ENCODE data around the gene RUNX1.

DNA sequence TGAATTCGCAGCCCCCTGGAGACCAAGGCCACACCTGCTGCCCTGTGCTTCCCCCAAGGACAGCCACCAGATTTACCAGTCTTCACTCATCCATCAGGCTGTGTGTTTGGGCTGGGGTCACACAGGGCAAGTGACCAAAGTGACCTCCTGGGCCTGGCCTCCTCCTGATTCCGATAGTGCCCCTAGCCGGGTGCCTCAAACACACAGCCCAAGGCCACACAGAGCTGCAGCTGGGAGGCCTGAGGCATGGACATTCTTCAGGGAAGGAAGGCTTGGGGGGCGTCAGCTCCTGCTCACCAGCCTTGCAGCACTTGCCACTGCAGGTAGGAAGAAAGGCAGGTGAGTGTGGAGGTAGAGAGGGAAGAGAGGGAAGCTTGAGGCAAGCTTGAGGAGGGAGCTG, 181.3 kb downstream of the RUNX1 start:
- no peak for TF ChIP-seq POLR2A (IDR thresholded peaks at IDR 0.05; ENCODE audit: extremely low read depth, insufficient read length)
- TF ChIP-seq, protein P1, sequence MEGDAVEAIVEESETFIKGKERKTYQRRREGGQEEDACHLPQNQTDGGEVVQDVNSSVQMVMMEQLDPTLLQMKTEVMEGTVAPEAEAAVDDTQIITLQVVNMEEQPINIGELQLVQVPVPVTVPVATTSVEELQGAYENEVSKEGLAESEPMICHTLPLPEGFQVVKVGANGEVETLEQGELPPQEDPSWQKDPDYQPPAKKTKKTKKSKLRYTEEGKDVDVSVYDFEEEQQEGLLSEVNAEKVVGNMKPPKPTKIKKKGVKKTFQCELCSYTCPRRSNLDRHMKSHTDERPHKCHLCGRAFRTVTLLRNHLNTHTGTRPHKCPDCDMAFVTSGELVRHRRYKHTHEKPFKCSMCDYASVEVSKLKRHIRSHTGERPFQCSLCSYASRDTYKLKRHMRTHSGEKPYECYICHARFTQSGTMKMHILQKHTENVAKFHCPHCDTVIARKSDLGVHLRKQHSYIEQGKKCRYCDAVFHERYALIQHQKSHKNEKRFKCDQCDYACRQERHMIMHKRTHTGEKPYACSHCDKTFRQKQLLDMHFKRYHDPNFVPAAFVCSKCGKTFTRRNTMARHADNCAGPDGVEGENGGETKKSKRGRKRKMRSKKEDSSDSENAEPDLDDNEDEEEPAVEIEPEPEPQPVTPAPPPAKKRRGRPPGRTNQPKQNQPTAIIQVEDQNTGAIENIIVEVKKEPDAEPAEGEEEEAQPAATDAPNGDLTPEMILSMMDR (IDR thresholded peaks at IDR 0.05; ENCODE audit: low read depth, low read length) = no peak
- TF ChIP-seq, protein P2, sequence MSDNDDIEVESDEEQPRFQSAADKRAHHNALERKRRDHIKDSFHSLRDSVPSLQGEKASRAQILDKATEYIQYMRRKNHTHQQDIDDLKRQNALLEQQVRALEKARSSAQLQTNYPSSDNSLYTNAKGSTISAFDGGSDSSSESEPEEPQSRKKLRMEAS (IDR thresholded peaks at IDR 0.05; ENCODE audit: low read depth, low read length) = no peak
